Measurements from ENCODE around the gene ANK3. TPM values are rescaled to one million over a fixed set of nuclear protein-coding genes. Genes with fewer than 3 reads are reported as not detected.

The ANK3 gene
- total and polyA plus RNA-seq, 3 donors from 2014 or later, result 23.5 to 39.9 (median 38.6) TPM

DNA sequence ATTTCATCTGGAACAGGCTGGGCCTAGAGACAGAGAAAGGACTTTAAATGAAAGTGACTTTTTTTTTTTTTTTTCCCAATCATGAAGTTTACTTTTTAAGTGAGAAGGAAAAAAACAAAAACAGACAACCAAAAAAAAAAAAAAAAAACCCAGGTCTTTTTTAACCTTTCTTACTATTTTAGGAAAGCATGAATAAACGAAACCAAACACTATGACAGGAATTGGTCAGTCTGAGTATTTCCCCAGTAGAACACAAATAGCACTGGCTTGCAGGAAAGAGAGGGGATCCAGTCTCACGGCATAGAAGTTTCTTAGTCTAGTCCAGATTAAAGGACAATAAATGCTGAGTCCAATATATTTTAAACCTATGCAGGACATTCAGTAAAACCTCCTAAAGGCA is 302.8 kb downstream of the ANK3 start:
- Histone ChIP-seq H3K4me1 (no peaks in the 10 kb centered on the region), H3K9me3 (no peaks in the 10 kb centered on the region), H3K27me3 (no peaks in the 10 kb centered on the region), H3K36me3 (ENCODE audit: low read depth, missing control alignments) (no peaks in the 10 kb centered on the region), H3K4me3 (no peak overlapping the region), H3K27ac (no peak overlapping the region)
- intact Hi-C loops (cut with DNase I; ENCODE audit: low total_unique reads), result no loop called here
- WGBS, 2 donors, result 68 to 71% methylated on average over 2 of the region's 2 CpGs
- no peak for DNase-seq
- TF ChIP-seq, protein P1, sequence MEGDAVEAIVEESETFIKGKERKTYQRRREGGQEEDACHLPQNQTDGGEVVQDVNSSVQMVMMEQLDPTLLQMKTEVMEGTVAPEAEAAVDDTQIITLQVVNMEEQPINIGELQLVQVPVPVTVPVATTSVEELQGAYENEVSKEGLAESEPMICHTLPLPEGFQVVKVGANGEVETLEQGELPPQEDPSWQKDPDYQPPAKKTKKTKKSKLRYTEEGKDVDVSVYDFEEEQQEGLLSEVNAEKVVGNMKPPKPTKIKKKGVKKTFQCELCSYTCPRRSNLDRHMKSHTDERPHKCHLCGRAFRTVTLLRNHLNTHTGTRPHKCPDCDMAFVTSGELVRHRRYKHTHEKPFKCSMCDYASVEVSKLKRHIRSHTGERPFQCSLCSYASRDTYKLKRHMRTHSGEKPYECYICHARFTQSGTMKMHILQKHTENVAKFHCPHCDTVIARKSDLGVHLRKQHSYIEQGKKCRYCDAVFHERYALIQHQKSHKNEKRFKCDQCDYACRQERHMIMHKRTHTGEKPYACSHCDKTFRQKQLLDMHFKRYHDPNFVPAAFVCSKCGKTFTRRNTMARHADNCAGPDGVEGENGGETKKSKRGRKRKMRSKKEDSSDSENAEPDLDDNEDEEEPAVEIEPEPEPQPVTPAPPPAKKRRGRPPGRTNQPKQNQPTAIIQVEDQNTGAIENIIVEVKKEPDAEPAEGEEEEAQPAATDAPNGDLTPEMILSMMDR (IDR thresholded peaks at IDR 0.05), result no peak
- TF ChIP-seq POLR2A (IDR thresholded peaks at IDR 0.05), result no peak

DNA sequence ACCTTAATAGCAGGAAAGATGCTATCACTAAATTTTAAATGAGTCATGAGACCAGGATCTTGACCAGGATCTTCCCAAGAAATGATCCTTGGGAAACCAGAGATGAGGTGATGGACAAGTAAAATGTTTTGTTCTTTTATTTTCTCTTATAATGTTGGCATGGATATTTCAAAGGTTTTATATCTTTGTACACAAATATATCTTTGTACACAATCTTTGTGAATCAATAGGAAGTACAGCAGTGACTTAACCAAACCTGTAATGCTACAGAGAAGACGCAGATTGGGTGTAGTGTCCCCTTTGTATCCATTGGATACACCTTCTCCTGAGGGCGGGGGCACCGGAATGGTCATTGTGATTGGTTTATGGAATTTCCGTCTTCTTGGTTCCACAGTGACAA is 303.3 kb downstream of the ANK3 start:
- H3K9me3 ChIP-seq, result no peaks in the 10 kb centered on the region
- no peaks in the 10 kb centered on the region for H3K4me1 ChIP-seq
- H3K4me3 ChIP-seq, result no peak overlapping the region
- DNase-seq, result no peak
- WGBS, 2 donors, result 97 to 98% methylated on average over 4 of the region's 4 CpGs
- intact Hi-C loops (cut with DNase I; ENCODE audit: low total_unique reads), result no loop called here
- TF ChIP-seq POLR2A (IDR thresholded peaks at IDR 0.05), result no peak
- TF ChIP-seq, protein P1 (IDR thresholded peaks at IDR 0.05), result no peak
- H3K27ac ChIP-seq, result no peak overlapping the region
- H3K36me3 ChIP-seq (ENCODE audit: low read depth, missing control alignments), result no peaks in the 10 kb centered on the region
- no peaks in the 10 kb centered on the region for H3K27me3 ChIP-seq

DNA sequence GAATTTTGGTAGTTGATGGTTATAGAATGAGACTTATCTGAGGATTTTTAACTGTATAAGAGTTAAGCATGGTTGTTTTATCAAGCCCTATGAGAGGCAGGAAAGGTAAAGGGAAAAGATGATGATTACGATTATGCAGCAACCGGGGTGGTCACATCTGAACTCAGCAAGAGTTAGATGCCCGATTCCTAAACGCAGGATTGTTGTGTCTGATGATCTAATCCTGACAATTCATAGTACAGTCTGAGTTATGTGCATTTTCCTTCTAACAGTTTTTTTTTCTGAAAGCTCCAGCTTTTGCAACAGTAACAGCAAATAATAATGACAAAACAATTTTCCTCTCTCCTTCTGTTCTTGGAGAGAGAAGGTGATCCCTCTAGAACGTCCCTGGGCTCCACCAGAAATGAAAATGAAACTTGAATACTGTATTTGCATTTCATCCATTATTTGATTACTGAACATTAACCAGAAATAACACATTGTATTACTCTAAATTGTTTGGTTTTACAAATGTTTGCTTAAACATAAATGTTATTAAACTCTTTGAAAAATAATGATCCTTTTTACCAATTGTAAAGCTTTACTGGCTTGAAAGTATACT is 306.8 kb downstream of the ANK3 start:
- DNase-seq, result no peak
- no peaks in the 10 kb centered on the region for H3K9me3 ChIP-seq
- H3K27me3 ChIP-seq, result no peaks in the 10 kb centered on the region
- H3K4me1 ChIP-seq, result no peaks in the 10 kb centered on the region
- TF ChIP-seq, protein P1 (IDR thresholded peaks at IDR 0.05), result no peak
- no peak for TF ChIP-seq POLR2A (IDR thresholded peaks at IDR 0.05)
- 58 to 74% methylated on average over 5 of the region's 5 CpGs for WGBS, 2 donors
- no peak overlapping the region for H3K4me3 ChIP-seq
- no peaks in the 10 kb centered on the region for H3K36me3 ChIP-seq (ENCODE audit: low read depth, missing control alignments)
- intact Hi-C loops (cut with DNase I; ENCODE audit: low total_unique reads), result no loop called here
- H3K27ac ChIP-seq, result no peak overlapping the region

DNA sequence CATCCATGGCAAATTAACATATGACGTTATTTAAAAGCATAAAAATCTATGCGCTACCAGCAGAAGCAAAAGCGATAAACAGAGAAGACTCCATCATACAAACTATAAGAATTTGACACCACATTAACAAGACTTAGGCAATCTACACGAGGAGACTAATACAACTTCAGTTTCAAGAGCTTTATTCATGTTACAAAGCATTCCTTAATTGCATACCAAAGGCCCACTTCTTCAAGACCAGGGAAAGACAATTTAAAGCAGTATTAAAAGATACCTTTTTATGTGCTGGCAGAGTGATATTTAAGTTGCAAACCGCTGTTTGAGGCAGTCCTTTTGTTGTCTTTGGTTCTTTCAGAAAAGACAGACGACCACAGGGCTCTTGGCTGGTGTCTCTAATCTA is 307.3 kb downstream of the ANK3 start:
- no peaks in the 10 kb centered on the region for H3K36me3 ChIP-seq (ENCODE audit: low read depth, missing control alignments)
- no peak for TF ChIP-seq POLR2A (IDR thresholded peaks at IDR 0.05)
- TF ChIP-seq, protein P1 (IDR thresholded peaks at IDR 0.05), result no peak
- no peak for DNase-seq
- H3K27ac ChIP-seq, result no peak overlapping the region
- no peak overlapping the region for H3K4me3 ChIP-seq
- H3K9me3 ChIP-seq, result no peaks in the 10 kb centered on the region
- intact Hi-C loops (cut with DNase I; ENCODE audit: low total_unique reads), result no loop called here
- 79% methylated on average over 6 of the region's 6 CpGs for WGBS, 2 donors
- no peaks in the 10 kb centered on the region for H3K27me3 ChIP-seq
- no peaks in the 10 kb centered on the region for H3K4me1 ChIP-seq

Measured in testis (tissue), 3 donors.